Coronary artery (tissue), 2 donors: ENCODE data around the gene VSIR.

Source experiments
- DNase-seq: peaks from one replicate; pipeline ENCODE4 v3.0.0-alpha.2; 2017; ENCODE audit warnings: low spot score
- H3K27ac ChIP-seq, 2 donors: fragments of 200-600 bp; sonication (generic); one replicate each; pipeline ENCODE4 v1.5.1; 2016 to 2019
- H3K4me3 ChIP-seq: fragments of 200-600 bp; sonication (generic); 2 replicates; pipeline ENCODE4 v1.5.1; 2016; ENCODE audit warnings: mild to moderate bottlenecking, moderate library complexity
- CTCF ChIP-seq: fragments of 200-600 bp; sonication (generic); IDR thresholded peaks from one replicate; pipeline ENCODE4 v1.5.1; 2019; ENCODE audit warnings: antibody characterized with exemption

Gene VSIR

DNA sequence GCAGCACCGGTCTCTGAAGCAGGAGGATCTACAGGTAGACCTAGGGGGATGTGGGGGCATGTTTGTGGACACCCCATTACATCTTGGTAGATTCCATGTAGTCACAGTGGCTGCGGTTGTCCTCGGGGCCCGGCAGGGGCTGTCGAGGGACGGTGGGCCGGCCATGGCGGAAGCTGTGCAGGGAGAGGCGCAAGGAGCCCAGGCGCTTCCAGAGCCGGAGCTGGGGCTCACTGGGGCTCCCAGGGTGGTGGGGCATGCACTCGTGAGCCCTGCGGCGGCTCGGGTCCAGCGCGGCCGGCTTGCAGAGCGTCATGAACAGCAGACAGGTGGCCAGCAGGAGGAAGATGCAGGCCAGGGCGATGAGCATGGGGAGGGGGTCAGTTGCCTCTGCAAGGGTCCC lies 57.5 kb downstream of the VSIR start:
- Histone ChIP-seq H3K27ac (peak overlapping the region in 1 of 2 donors; percentile 96), H3K4me3 (no peak overlapping the region)
- DNase-seq, result no peak
- no peak for TF ChIP-seq CTCF

- DNase-seq, result no peak
- Histone ChIP-seq H3K4me3 (peak overlapping the region; percentile 3), H3K27ac (peak overlapping the region; percentile 81 to 96)
- no peak for TF ChIP-seq CTCF
Measured at GRCh38 chr10:71715026-71715425, 58.3 kb downstream of the VSIR start.

DNA sequence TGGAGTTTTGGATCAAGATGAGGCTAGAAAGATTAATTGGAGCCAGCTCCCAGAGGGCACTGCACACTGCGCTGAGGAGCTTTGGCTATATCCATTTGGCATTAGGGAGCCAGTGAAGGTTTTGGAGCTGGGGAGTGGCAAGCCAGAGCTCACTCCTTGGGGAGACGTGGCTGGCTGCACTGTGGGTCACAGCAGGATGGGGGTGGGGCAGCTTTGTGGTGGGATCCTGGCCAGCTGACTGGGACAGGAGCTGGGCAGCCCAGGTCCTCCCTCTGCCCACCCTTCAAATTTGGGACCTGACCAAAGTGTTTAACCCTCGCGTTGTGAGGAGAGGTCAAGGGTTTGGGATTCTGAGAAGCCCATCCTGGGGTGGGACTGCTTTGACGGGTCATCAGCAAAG lies 58.7 kb downstream of the VSIR start:
- peak overlapping the region; percentile 81 to 96 for H3K27ac ChIP-seq
- DNase-seq, result no peak
- peak overlapping the region; percentile 43 for H3K4me3 ChIP-seq
- TF ChIP-seq CTCF, result no peak

DNA sequence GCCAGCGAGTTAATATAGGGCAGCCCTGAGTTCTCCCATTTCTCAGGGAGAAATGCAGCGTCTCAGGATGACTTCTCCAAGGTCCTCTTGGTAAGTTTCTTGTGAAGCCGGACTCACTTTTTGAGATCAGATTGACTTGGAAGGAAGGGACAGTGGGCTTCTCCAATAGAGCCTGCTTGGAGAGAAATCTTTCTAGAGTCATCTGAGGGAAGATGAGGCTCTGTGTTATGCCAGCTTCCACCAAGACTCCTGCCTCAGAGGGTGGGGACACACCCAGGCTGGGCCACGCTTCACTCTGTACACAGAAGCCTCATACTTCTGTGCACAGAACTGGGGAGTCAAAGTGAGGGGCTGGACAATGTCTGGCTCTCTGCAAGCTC lies 59.3 kb downstream of the VSIR start:
- H3K4me3 ChIP-seq, result peak overlapping the region; percentile 43
- TF ChIP-seq CTCF, result no peak
- H3K27ac ChIP-seq, result peak overlapping the region; percentile 81 to 96
- no peak for DNase-seq

- H3K27ac ChIP-seq, result peak overlapping the region; percentile 81 to 96
- H3K4me3 ChIP-seq, result peak overlapping the region; percentile 43
- DNase-seq, result peak; percentile 96
Measured at GRCh38 chr10:71713135-71714030, 59.9 kb downstream of the VSIR start.

DNA sequence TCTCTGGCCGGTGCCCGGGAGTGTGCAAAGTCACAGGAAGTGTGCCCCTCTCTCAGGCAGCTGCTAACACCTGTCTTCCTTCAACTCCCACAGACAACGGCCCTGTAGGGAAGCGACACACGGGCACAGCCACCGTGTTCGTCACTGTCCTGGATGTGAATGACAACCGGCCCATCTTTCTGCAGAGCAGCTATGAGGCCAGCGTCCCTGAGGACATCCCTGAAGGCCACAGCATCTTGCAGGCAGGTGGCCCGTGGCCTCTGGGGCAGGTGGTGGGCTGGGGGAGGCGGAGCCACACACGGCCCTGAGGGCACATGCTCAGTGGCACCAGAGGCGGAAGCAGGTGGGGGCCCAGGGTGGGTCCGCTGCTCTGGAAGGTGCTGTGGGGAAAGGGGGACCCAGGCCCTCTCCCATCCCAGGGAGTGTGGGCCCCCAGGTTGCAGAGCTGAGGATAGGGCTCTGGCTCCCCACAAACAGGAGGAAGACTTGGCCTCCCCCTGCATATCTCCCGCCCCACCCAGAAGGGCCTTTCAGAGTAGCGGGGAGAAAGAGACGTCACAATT lies 60.7 kb downstream of the VSIR start:
- no peak for TF ChIP-seq CTCF
- H3K4me3 ChIP-seq, result no peak overlapping the region
- H3K27ac ChIP-seq, result peak overlapping the region; percentile 81 to 96
- no peak for DNase-seq

More at GRCh38 chr10:71713135-71714030, 59.9 kb downstream of the VSIR start:
- no peak for TF ChIP-seq CTCF

DNA sequence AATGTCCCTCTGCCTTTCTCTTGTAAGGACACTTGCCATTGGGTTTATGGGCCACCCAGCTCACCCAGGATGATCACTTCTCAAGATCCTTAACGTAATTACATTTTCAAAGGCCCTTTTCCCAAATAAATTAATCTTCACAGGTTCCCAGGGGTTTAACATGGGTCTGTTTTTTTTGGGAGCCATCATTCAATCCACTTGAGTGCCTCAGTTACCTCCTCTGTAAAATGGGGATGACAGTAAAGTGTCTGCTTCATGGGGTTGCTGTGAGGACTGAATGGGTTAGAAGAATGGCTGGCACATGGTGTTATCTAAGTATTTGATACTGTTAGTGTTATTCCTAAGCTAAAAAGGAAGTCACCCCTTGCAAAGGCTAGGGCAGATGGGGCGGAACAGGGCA lies 61.1 kb downstream of the VSIR start:
- no peak overlapping the region for H3K4me3 ChIP-seq
- peak overlapping the region in 1 of 2 donors; percentile 96 for H3K27ac ChIP-seq
- no peak for TF ChIP-seq CTCF
- DNase-seq, result no peak
